ENCODE data around the gene SIX3. TPM values are rescaled to one million over a fixed set of nuclear protein-coding genes. Genes with fewer than 3 reads are reported as not detected.

Gene SIX3
- total RNA-seq, 1 donor from 2014 or later, result 0.68 TPM

DNA sequence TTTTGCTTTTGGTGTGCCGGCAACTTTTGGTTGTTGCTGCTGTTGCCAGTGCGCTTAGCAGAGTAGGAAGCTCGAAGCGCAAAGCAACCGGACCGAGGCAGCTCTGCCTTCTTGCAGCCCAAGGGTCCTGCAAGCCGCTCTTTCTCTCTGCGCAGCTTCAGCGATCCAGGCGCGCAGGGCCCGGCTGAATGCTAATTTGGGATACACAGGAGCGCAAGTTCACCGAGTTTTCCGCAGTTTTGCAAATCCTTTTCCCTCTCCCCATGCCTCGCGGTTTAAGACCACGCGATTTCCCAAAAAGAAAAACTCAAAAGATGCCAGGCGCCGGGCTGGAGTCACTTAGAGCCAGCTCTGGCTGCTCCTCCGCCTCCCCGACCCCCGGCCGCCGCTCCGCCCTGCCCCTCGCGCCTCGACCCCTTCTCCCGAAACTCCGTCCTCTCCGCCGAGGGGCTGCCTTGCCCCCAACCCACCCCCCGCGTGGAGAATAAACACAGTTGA lies 13.5 kb upstream of the SIX3 start:
- H3K27ac Mint-ChIP-seq, result no peak overlapping the region
- H3K27me3 Mint-ChIP-seq, result peaks cover 91% of the 10 kb centered on the region
- peaks cover 12% of the 10 kb centered on the region for H3K4me1 Mint-ChIP-seq (ENCODE audit: unreplicated experiment)
- TF ChIP-seq, protein P1, sequence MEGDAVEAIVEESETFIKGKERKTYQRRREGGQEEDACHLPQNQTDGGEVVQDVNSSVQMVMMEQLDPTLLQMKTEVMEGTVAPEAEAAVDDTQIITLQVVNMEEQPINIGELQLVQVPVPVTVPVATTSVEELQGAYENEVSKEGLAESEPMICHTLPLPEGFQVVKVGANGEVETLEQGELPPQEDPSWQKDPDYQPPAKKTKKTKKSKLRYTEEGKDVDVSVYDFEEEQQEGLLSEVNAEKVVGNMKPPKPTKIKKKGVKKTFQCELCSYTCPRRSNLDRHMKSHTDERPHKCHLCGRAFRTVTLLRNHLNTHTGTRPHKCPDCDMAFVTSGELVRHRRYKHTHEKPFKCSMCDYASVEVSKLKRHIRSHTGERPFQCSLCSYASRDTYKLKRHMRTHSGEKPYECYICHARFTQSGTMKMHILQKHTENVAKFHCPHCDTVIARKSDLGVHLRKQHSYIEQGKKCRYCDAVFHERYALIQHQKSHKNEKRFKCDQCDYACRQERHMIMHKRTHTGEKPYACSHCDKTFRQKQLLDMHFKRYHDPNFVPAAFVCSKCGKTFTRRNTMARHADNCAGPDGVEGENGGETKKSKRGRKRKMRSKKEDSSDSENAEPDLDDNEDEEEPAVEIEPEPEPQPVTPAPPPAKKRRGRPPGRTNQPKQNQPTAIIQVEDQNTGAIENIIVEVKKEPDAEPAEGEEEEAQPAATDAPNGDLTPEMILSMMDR (conservative IDR thresholded peaks at IDR 0.05), result no peak
- H3K4me3 Mint-ChIP-seq, result peak overlapping the region; percentile 63
- no peaks in the 10 kb centered on the region for H3K9me3 Mint-ChIP-seq
- DNase-seq (ENCODE audit: extremely low spot score, unreplicated experiment), result no peak
- H3K36me3 Mint-ChIP-seq, result no peaks in the 10 kb centered on the region

DNA sequence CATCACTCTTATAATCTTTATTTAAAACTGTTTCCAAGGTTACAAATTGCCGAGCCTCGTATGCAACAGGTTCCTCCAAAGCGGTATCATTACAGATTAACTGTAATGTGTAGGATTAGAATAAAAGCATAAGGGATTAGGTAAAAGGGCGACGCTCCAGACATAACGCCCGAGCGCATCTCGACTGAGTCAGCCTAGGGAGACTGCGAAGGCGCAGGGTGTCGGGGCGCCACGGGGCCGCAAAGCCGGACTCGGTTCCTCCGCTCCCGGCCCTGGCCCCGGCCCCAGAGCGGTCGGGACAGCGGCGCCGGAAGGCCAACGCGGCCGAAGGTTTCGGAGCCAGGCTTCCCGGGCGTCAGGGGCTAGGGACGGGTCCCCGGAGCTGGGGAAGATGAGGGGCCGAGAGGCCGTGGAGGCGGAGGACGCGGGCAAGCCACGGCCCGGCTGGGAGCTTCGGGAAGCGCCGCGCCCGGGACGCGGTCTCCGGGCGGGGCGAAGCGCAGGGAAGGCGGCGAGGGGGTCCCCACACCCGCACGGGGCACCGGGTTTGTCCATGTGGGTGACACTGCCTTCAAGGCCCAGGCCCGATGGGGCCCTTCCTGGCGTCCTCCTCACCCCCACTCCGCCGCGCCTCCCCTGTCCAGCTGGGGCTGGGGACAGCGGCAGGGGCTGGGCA lies 12.9 kb upstream of the SIX3 start:
- Mint-ChIP-seq H3K27me3 (peaks cover 91% of the 10 kb centered on the region), H3K4me3 (peak overlapping the region; percentile 63), H3K27ac (no peak overlapping the region), H3K4me1 (ENCODE audit: unreplicated experiment) (peaks cover 12% of the 10 kb centered on the region), H3K9me3 (no peaks in the 10 kb centered on the region), H3K36me3 (no peaks in the 10 kb centered on the region)
- DNase-seq (ENCODE audit: extremely low spot score, unreplicated experiment), result no peak
- TF ChIP-seq, protein P1 (conservative IDR thresholded peaks at IDR 0.05), result no peak

DNA sequence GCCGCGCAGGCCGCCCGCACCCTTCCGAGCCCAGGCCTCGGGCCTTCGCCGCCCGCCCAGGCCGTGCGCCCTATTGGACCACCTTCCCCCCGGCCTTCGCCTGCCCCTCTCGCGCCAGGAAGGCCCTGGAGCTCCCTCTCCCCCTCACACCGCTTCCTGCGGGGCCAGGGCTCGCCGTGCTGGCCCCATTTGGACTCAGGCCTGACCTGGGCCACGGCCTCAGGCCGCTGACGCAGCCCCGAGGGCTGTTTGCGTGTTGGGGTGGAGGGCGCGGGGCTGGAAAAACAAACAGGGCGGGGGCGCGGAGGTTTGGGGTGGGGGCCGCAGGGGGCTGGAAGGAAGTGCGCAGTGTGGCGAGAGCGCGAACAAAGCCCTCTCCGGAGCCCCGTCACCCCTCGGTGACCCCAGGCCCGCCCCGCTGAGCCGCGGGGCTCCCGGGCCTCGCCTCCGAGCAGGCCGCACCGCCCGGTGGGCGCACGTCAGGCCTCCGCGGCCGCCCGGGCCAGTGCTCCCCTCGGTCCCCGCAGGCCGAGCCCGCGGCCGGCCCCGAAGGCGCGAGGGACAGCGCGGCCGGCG lies 12.3 kb upstream of the SIX3 start:
- peaks cover 91% of the 10 kb centered on the region for H3K27me3 Mint-ChIP-seq
- no peaks in the 10 kb centered on the region for H3K9me3 Mint-ChIP-seq
- no peak overlapping the region for H3K27ac Mint-ChIP-seq
- no peak overlapping the region for H3K4me3 Mint-ChIP-seq
- no peaks in the 10 kb centered on the region for H3K36me3 Mint-ChIP-seq
- H3K4me1 Mint-ChIP-seq (ENCODE audit: unreplicated experiment), result peaks cover 12% of the 10 kb centered on the region
- TF ChIP-seq, protein P1 (conservative IDR thresholded peaks at IDR 0.05), result no peak
- no peak for DNase-seq (ENCODE audit: extremely low spot score, unreplicated experiment)

DNA sequence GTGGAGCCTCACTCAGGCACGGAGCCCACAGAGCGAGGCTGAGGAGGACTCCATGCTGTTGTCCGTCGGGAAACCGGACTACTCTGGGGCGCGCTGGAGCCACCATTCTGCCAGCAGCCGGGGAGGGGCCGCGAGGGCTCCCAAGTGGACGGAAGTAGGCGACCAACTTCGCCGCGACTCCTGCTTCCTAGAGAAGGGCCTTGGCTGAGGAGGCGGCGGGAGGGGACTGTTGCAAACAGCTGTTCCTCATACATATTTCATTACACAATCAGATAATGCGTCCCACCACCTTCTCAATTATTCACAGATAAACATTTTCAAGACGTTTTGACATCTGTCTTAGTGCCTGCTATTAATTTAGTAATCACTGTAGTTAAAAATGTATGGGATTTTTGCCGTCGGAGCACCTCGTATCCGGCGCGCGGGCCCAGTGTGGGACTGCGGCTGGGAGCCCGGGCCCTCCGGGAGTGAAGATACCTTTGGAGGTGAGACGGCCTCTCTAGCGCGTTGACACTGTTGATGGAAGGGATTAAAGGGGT lies 11.7 kb upstream of the SIX3 start:
- Mint-ChIP-seq H3K36me3 (no peaks in the 10 kb centered on the region), H3K4me3 (peak overlapping the region; percentile 78), H3K9me3 (no peaks in the 10 kb centered on the region), H3K27me3 (peaks cover 91% of the 10 kb centered on the region), H3K27ac (peak overlapping the region; percentile 48), H3K4me1 (ENCODE audit: unreplicated experiment) (peaks cover 12% of the 10 kb centered on the region)
- DNase-seq (ENCODE audit: extremely low spot score, unreplicated experiment), result no peak
- TF ChIP-seq, protein P1 (conservative IDR thresholded peaks at IDR 0.05), result no peak

GRCh38 chr2:44930274-44931197 lies 11.0 kb upstream of the SIX3 start:
- no peaks in the 10 kb centered on the region for H3K36me3 Mint-ChIP-seq
- DNase-seq (ENCODE audit: extremely low spot score, unreplicated experiment), result no peak
- H3K27ac Mint-ChIP-seq, result peak overlapping the region; percentile 48
- H3K9me3 Mint-ChIP-seq, result no peaks in the 10 kb centered on the region
- peaks cover 91% of the 10 kb centered on the region for H3K27me3 Mint-ChIP-seq
- H3K4me3 Mint-ChIP-seq, result peak overlapping the region; percentile 78
- TF ChIP-seq, protein P1 (conservative IDR thresholded peaks at IDR 0.05), result no peak
- H3K4me1 Mint-ChIP-seq (ENCODE audit: unreplicated experiment), result peaks cover 12% of the 10 kb centered on the region

Data from type B pancreatic cell (in vitro differentiated cells).